ENCODE data around the gene THSD4. TPM values are rescaled to one million over a fixed set of nuclear protein-coding genes. Genes with fewer than 3 reads are reported as not detected.

Gene THSD4
- total and polyA plus RNA-seq, 2 of the 4 experiments (the other 2 are of a cell fraction), result 25.5 to 31.1 TPM

DNA sequence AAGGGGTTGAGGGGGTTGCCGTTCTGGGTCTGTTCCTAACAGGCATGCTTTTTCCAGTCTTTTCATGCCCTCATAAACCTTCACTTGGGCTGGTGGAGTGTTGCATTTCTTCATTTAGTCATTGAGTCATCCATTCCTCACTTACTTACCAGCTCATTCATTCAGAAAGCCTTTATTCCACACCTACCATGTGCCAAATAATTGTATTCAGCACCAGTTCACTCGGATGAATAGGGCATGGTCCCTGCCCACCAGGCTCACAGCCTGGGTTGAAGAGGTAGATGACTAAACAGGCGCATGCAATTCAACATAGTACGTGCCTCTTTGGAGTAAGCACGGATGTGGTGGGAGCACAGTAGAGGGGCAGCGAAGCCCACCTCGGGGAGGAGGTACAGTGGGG lies 35.1 kb upstream of the THSD4 start:
- no CpG with 5 or more reads among the region's 7 CpGs for WGBS, 2 experiments (ENCODE audit: extremely low coverage in 2 of 2, insufficient read length in 1 of 2)
- Histone ChIP-seq H2BK120ac (ENCODE audit: low read depth, low read length) (peak overlapping the region; percentile 83), H3K4me1 (ENCODE audit: control insufficient read depth, insufficient read depth, low read length) (peaks cover 15% of the 10 kb centered on the region), H4K20me1 (ENCODE audit: insufficient read depth, low read length) (no peaks in the 10 kb centered on the region), H3K27ac (ENCODE audit: insufficient read depth, low read length) (peak overlapping the region; percentile 38), H2AK5ac (ENCODE audit: low read depth, low read length) (peak overlapping the region; percentile 81), H3K27me3 (ENCODE audit: control insufficient read depth, insufficient read depth, low read length) (no peaks in the 10 kb centered on the region), H3K4me2 (ENCODE audit: low read depth, low read length) (no peak overlapping the region), H2AFZ (replicated peaks; ENCODE audit: low read length, poor library complexity) (no peak overlapping the region), H3K9ac (ENCODE audit: low read depth, low read length) (no peak overlapping the region), H3K23ac (ENCODE audit: low read depth, low read length) (no peak overlapping the region), H2BK20ac (ENCODE audit: low read depth, low read length) (peak overlapping the region; percentile 66; the same call in 1 of the 2 replicates), H3K18ac (ENCODE audit: low read depth, low read length) (peak overlapping the region; percentile 75), H3K4ac (ENCODE audit: low read depth, low read length) (peak overlapping the region; percentile 84), H3K14ac (replicated peaks; ENCODE audit: low read depth, low read length) (peak overlapping the region; percentile 76; the same call in 1 of the 2 replicates), H3K9me3 (ENCODE audit: control insufficient read depth, insufficient read depth, low read length) (no peaks in the 10 kb centered on the region; the same call in 1 of the 2 replicates), H2BK5ac (ENCODE audit: low read depth, low read length, poor library complexity, severe bottlenecking) (peak overlapping the region; percentile 76), H3K9me1 (ENCODE audit: insufficient read depth, low read length) (peaks cover 9% of the 10 kb centered on the region), H3K4me3 (ENCODE audit: insufficient read depth, low read depth, low read length) (no peak overlapping the region), H4K5ac (ENCODE audit: low read depth, low read length) (peak overlapping the region; percentile 52; the same call in 1 of the 2 replicates), H2BK15ac (ENCODE audit: low read depth, low read length) (peak overlapping the region; percentile 46), H3K79me1 (ENCODE audit: low read depth in 1 of 2, low read length in 2 of 2) (no peaks in the 10 kb centered on the region), H4K91ac (ENCODE audit: insufficient read depth, low read depth, low read length) (peak overlapping the region; percentile 79), H2AK9ac (replicated peaks; ENCODE audit: low read depth, low read length, poor library complexity) (no peak overlapping the region), H3K56ac (ENCODE audit: extremely low read depth, insufficient read depth, low read length) (no peak overlapping the region), H4K8ac (ENCODE audit: low read depth in 2 of 2, low read length in 2 of 2) (peak overlapping the region; percentile 23 to 78), H3K36me3 (ENCODE audit: control insufficient read depth, insufficient read depth, low read length) (no peaks in the 10 kb centered on the region)
- dilution Hi-C loops (cut with HindIII; ENCODE audit: low sequenced_read_pairs, unreplicated experiment) (no loop called here), intact Hi-C loops (cut with micrococcal nuclease) (loop anchor here (5.0 kb wide), 1 partner anchor 38 kb away; no protein-coding TSS in a partner anchor), in situ Hi-C loops (cut with MboI; ENCODE audit: low sequenced_read_pairs) (no loop called here)
- BruUV-seq (replicated peaks), result no TSS peak
- ChIA-PET POLR2A (ENCODE audit: unreplicated experiment) (no interaction called here), CTCF (interaction anchor here (1.1 kb wide), 1 partner anchor 69 kb away, joined by 3 read pairs; no protein-coding TSS in a partner anchor)
- DNase-seq (no peak), ATAC-seq (ENCODE audit: low read depth) (no peak; the same call in 1 of the 2 replicates)
- TF ChIP-seq, protein P1, sequence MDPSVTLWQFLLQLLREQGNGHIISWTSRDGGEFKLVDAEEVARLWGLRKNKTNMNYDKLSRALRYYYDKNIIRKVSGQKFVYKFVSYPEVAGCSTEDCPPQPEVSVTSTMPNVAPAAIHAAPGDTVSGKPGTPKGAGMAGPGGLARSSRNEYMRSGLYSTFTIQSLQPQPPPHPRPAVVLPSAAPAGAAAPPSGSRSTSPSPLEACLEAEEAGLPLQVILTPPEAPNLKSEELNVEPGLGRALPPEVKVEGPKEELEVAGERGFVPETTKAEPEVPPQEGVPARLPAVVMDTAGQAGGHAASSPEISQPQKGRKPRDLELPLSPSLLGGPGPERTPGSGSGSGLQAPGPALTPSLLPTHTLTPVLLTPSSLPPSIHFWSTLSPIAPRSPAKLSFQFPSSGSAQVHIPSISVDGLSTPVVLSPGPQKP (IDR thresholded peaks at IDR 0.05; ENCODE audit: borderline replicate concordance, low read depth, low read length), result no peak
- no peak for TF ChIP-seq SMC3 (IDR thresholded peaks at IDR 0.05; ENCODE audit: low read depth, low read length)
- TF ChIP-seq NFE2L2 (IDR thresholded peaks at IDR 0.05; ENCODE audit: low read depth, low read length), result no peak
- no peak for TF ChIP-seq RAD21 (IDR thresholded peaks at IDR 0.05; ENCODE audit: low read length)
- no peak for TF ChIP-seq FOS (IDR thresholded peaks at IDR 0.05; ENCODE audit: low read depth, low read length)
- TF ChIP-seq MAFK (IDR thresholded peaks at IDR 0.05; ENCODE audit: low read depth, low read length), result no peak

All from IMR-90 (cell line).